MM.1S (cell line): ENCODE data around the gene COPZ2.
A peak's percentile ranks its signal among the peaks of the same experiment; 100 is the strongest.

Source experiments
- DNase-seq: peaks from one replicate; pipeline ENCODE4 v3.0.0-alpha.2; 2015
- H2AFZ ChIP-seq: fragments of 300-600 bp; sonication (generic); 2 replicates; pipeline ENCODE4 v1.6.0; 2016; ENCODE audit warnings: antibody characterized with exemption, low read length
- H3F3A ChIP-seq: fragments of 300-600 bp; sonication (generic); 2 replicates; pipeline ENCODE4 v1.6.1; 2016; ENCODE audit warnings: mild to moderate bottlenecking, antibody characterized with exemption, low read length, moderate library complexity, mixed read lengths; ENCODE audit not compliant: insufficient read depth
- H3K27ac ChIP-seq: fragments of 300-600 bp; sonication (generic); 2 replicates; pipeline ENCODE4 v1.5.1; 2016; ENCODE audit warnings: mild to moderate bottlenecking, low read length
- H3K27me3 ChIP-seq: fragments of 300-600 bp; sonication (generic); replicated peaks from 2 replicates; pipeline ENCODE4 v1.6.0; 2016; ENCODE audit warnings: low read length; ENCODE audit not compliant: insufficient read depth
- H3K36me3 ChIP-seq: fragments of 300-600 bp; sonication (generic); replicated peaks from 2 replicates; pipeline ENCODE4 v1.6.1; 2016; ENCODE audit warnings: mild to moderate bottlenecking, low read length, mixed read lengths; ENCODE audit not compliant: insufficient read depth
- H3K4me1 ChIP-seq: fragments of 300-600 bp; sonication (generic); 2 replicates; pipeline ENCODE4 v1.6.1; 2016; ENCODE audit warnings: low read length, mixed read lengths
- H3K4me2 ChIP-seq: fragments of 300-600 bp; sonication (generic); 2 replicates; pipeline ENCODE4 v1.6.0; 2016; ENCODE audit warnings: low read depth, low read length
- H3K4me3 ChIP-seq: fragments of 300-600 bp; sonication (generic); 2 replicates; pipeline ENCODE4 v1.5.1; 2016; ENCODE audit warnings: low read length, mixed read lengths
- H3K79me2 ChIP-seq: fragments of 300-600 bp; sonication (generic); 2 replicates; pipeline ENCODE4 v1.6.1; 2016; ENCODE audit warnings: mixed run types, low read length, mixed read lengths
- H3K9ac ChIP-seq: fragments of 300-600 bp; sonication (generic); 2 replicates; pipeline ENCODE4 v1.6.1; 2016; ENCODE audit warnings: low read length, mixed read lengths
- H3K9me2 ChIP-seq: fragments of 300-600 bp; sonication (generic); replicated peaks from 2 replicates; pipeline ENCODE4 v1.6.1; 2016; ENCODE audit warnings: mild to moderate bottlenecking, low read length, mixed read lengths; ENCODE audit not compliant: insufficient read depth
- H3K9me3 ChIP-seq: fragments of 300-600 bp; sonication (generic); replicated peaks from 2 replicates; pipeline ENCODE4 v1.6.1; 2016; ENCODE audit warnings: mild to moderate bottlenecking, low read length, mixed read lengths; ENCODE audit not compliant: insufficient read depth
- H4K20me1 ChIP-seq: fragments of 300-600 bp; sonication (generic); 2 replicates; pipeline ENCODE4 v1.6.1; 2016; ENCODE audit warnings: mild to moderate bottlenecking, low read length, moderate library complexity, mixed read lengths; ENCODE audit not compliant: insufficient read depth
- CTCF ChIP-seq: fragments of 300-600 bp; sonication (generic); IDR thresholded peaks from 2 replicates; pipeline ENCODE4 v1.5.1; 2016; ENCODE audit warnings: antibody characterized with exemption, low read length, mixed read lengths
- EZH2 ChIP-seq: fragments of 300-600 bp; sonication (generic); optimal IDR thresholded peaks from 2 replicates; pipeline ENCODE3; 2017; ENCODE audit warnings: low read depth, mild to moderate bottlenecking, antibody characterized with exemption, low read length, mixed read lengths
- EZH2phosphoT487 ChIP-seq: fragments of 300-600 bp; sonication (generic); IDR thresholded peaks from 2 replicates; pipeline ENCODE4 v1.6.1; 2018; ENCODE audit warnings: antibody characterized with exemption, low read length

Gene COPZ2

GRCh38 chr17:48053758-48054237 lies 16.2 kb upstream of the COPZ2 start:
- Histone ChIP-seq H3K4me1 (peaks cover 66% of the 10 kb centered on the region), H3K9me2 (no peaks in the 10 kb centered on the region), H3K4me3 (no peak overlapping the region), H3K4me2 (peak overlapping the region; percentile 31; the same call in 1 of the 2 replicates), H3K36me3 (peaks cover 22% of the 10 kb centered on the region), H2AFZ (no peak overlapping the region), H3F3A (peaks cover 13% of the 10 kb centered on the region), H4K20me1 (no peaks in the 10 kb centered on the region), H3K9ac (no peak overlapping the region), H3K27ac (no peak overlapping the region), H3K9me3 (no peaks in the 10 kb centered on the region), H3K79me2 (peaks cover 99% of the 10 kb centered on the region), H3K27me3 (no peaks in the 10 kb centered on the region)
- DNase-seq, result no peak
- TF ChIP-seq EZH2phosphoT487, result no peak
- no peak for TF ChIP-seq EZH2
- TF ChIP-seq CTCF, result no peak

- H3K4me3 ChIP-seq, result no peak overlapping the region
- peak overlapping the region; percentile 31; the same call in 1 of the 2 replicates for H3K4me2 ChIP-seq
- peaks cover 95% of the 10 kb centered on the region for H3K79me2 ChIP-seq
- TF ChIP-seq CTCF, result no peak
- no peak for TF ChIP-seq EZH2
- TF ChIP-seq EZH2phosphoT487, result no peak
- H3K27me3 ChIP-seq, result no peaks in the 10 kb centered on the region
- DNase-seq, result no peak
- peaks cover 22% of the 10 kb centered on the region for H3K36me3 ChIP-seq
- peaks cover 18% of the 10 kb centered on the region for H3F3A ChIP-seq
- H3K4me1 ChIP-seq, result peaks cover 66% of the 10 kb centered on the region
- no peaks in the 10 kb centered on the region for H3K9me3 ChIP-seq
- no peaks in the 10 kb centered on the region for H4K20me1 ChIP-seq
- no peak overlapping the region for H3K9ac ChIP-seq
- no peak overlapping the region for H3K27ac ChIP-seq
- no peaks in the 10 kb centered on the region for H3K9me2 ChIP-seq
- no peak overlapping the region for H2AFZ ChIP-seq
These were observed 15.6 kb upstream of the COPZ2 start for GRCh38 chr17:48052956-48053757.

- Histone ChIP-seq H3K36me3 (peaks cover 13% of the 10 kb centered on the region), H3K27ac (peak overlapping the region; percentile 22; the same call in 1 of the 2 replicates), H3K9me2 (no peaks in the 10 kb centered on the region), H3K9me3 (no peaks in the 10 kb centered on the region), H2AFZ (no peak overlapping the region), H3K4me2 (peak overlapping the region; percentile 25; the same call in 1 of the 2 replicates), H3K4me1 (peaks cover 66% of the 10 kb centered on the region), H3F3A (peaks cover 18% of the 10 kb centered on the region), H3K4me3 (peak overlapping the region; percentile 8; the same call in 1 of the 2 replicates), H3K79me2 (peaks cover 90% of the 10 kb centered on the region), H3K27me3 (no peaks in the 10 kb centered on the region), H4K20me1 (no peaks in the 10 kb centered on the region), H3K9ac (no peak overlapping the region; the same call in 1 of the 2 replicates)
- TF ChIP-seq EZH2phosphoT487, result no peak
- TF ChIP-seq CTCF, result no peak
- no peak for TF ChIP-seq EZH2
- no peak for DNase-seq
These were observed 14.3 kb upstream of the COPZ2 start for GRCh38 chr17:48051706-48052486.
